T-helper 2 cell treated with Interferon-gamma antibody and Interleukin-4, amounts not matched to agents 5 μg/mL and 100 μg/mL, for 36 hours (primary cell): Measurements from ENCODE around the gene ZBTB5.
"Not testable (repeated sequence)": the region's sequence is repeated elsewhere in the genome, so short reads cannot be mapped to it uniquely, and the experiment has no call there.

ENCODE experiments used
- DNase-seq: peaks from one replicate; pipeline ENCODE4 v3.0.0; 2021; ENCODE audit warnings: low spot score
- H3K27ac Mint-ChIP-seq: one replicate; pipeline ENCODE4 v1.8.0; 2021; ENCODE audit warnings: mild to moderate bottlenecking, mixed read lengths
- H3K27me3 Mint-ChIP-seq: one replicate; pipeline ENCODE4 v1.8.0; 2021; ENCODE audit warnings: low read depth, mixed read lengths
- H3K36me3 Mint-ChIP-seq: one replicate; pipeline ENCODE4 v1.8.0; 2021; ENCODE audit warnings: low read depth, mixed read lengths
- H3K4me1 Mint-ChIP-seq: one replicate; pipeline ENCODE4 v1.8.0; 2021; ENCODE audit warnings: low read depth, mixed read lengths
- H3K4me3 Mint-ChIP-seq: one replicate; pipeline ENCODE4 v1.8.0; 2022; ENCODE audit warnings: mild to moderate bottlenecking, moderate library complexity, mixed read lengths
- H3K9me3 Mint-ChIP-seq: one replicate; pipeline ENCODE4 v1.8.0; 2021; ENCODE audit warnings: mixed read lengths

ZBTB5 gene

DNA sequence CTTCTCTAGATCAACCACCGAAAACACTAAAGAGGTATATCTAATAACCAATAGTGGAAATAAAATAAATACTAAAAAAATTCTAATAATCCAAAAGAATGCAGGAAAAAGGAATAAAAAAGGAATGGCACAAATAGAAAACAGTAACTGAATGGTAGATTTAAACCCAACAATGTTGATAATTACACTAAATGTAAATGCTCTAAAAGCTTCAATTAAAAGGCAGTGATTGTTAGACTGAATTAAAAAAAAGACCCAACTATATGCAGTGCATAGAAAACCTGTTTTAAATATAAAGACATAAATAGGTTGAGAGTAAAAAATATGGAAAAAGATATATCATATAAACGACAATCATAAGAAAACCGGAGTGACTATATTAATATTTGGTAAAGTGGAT is 9.2 kb upstream of the ZBTB5 start:
- no peaks in the 10 kb centered on the region for H3K36me3 Mint-ChIP-seq
- peaks cover 23% of the 10 kb centered on the region for H3K27me3 Mint-ChIP-seq
- H3K4me1 Mint-ChIP-seq = peaks cover 12% of the 10 kb centered on the region
- H3K27ac Mint-ChIP-seq = no peak overlapping the region
- no peak overlapping the region for H3K4me3 Mint-ChIP-seq
- no peak for DNase-seq
- H3K9me3 Mint-ChIP-seq = peaks cover 14% of the 10 kb centered on the region

DNA sequence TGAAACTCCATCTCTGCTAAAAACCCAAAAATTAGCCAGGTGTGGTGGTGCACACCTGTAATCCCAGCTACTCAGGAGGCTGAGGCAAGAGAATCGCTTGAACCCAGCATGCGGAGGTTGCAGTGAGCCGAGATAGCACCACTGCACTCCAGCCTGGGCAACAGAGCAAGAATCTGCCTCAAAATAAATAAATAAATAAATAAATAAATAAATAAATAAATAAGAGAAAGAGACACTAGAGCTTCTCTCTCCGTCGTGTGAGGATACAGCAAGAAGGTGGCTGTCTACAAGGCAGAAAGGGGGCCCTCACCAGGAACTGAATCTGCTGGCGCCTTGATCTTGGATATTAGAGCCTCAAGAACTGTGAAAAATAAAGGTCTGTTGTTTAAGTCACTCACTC is 8.7 kb upstream of the ZBTB5 start:
- Mint-ChIP-seq H3K27me3 (peaks cover 19% of the 10 kb centered on the region), H3K4me1 (peaks cover 12% of the 10 kb centered on the region), H3K9me3 (peaks cover 14% of the 10 kb centered on the region)
- not testable (repeated sequence) for H3K36me3 Mint-ChIP-seq, DNase-seq, H3K4me3 Mint-ChIP-seq, H3K27ac Mint-ChIP-seq

DNA sequence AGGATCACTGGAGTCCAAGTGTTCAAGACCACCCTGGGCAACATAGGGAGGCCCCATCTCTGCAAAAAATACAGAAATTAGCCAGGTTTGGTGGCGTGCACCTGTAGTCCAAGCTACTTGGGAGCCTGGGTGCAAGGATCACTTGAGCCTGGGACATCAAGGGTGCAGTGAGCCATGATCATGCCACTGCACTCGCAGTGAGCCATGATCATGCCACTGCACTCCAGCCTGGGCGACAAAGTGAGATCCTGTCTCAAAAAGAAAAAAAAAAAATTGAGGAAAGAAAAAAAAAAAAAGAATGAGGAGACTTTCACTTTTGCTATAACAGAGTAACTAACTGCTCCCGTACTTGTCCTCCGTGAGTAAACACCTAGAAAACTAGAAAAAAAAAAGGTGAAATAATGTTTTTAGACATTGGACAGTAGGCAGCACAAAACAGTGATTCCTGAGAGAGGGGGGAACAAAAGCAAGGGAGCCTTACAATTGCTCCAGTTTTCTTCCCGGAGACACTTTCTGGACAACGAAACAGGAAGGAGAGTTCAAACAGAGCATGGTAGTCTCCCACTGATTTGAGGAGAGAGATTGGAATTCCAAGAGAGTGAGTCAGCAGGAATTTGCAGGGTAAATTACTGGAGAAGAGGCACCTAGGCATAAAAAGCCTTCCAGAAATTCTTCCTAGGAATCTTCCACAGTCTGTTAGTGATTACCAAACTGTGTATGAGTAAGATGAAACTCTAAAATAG is 6.9 kb upstream of the ZBTB5 start:
- H3K4me1 Mint-ChIP-seq = peaks cover 11% of the 10 kb centered on the region
- H3K27ac Mint-ChIP-seq = peak overlapping the region; percentile 10
- no peak for DNase-seq
- peak overlapping the region; percentile 79 for H3K4me3 Mint-ChIP-seq
- peaks cover 5% of the 10 kb centered on the region for H3K27me3 Mint-ChIP-seq
- H3K9me3 Mint-ChIP-seq = peaks cover 14% of the 10 kb centered on the region
- H3K36me3 Mint-ChIP-seq = no peaks in the 10 kb centered on the region

DNA sequence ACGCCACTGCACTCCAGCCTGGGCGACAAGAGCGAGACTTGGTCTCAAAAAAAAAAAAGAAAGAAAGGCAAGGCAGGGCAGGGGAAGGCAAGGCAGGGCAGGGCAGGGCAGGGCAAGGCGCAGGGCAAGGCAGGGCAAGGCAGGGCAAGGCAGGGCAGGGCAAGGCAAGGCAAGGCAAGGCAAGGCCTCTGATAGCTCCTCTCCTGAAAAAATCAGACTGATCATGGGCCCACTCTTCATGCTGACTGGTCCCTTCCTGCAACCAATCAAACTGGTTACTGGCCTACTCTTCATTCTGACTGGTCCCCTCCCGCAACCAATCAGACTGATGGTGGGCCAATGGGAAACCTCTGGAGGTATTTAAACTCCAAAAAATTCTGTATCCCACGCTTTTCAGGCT is 3.4 kb upstream of the ZBTB5 start:
- no peaks in the 10 kb centered on the region for H3K27me3 Mint-ChIP-seq
- H3K36me3 Mint-ChIP-seq = peaks cover 5% of the 10 kb centered on the region
- H3K9me3 Mint-ChIP-seq = peaks cover 4% of the 10 kb centered on the region
- no peak overlapping the region for H3K27ac Mint-ChIP-seq
- no peak for DNase-seq
- no peak overlapping the region for H3K4me3 Mint-ChIP-seq
- peaks cover 26% of the 10 kb centered on the region for H3K4me1 Mint-ChIP-seq

DNA sequence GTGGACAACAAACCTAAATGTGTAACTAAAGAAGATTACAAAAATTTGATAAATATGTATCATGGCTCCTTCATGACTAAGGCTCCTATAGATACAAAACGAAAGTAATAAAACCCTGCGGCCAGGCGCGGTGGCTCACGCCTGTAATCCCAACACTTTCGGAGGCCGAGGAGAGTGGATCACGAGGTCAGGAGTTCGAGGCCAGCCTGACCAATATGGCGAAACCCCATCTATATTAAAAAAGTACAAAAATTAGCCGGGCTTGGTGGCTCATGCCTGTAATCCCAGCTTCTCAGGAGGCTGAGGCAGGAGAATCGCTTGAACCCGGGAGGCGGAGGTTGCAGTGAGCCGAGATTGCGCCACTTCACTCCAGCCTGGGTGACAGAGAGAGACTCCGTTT is 2.3 kb upstream of the ZBTB5 start:
- not testable (repeated sequence) for H3K4me3 Mint-ChIP-seq, H3K9me3 Mint-ChIP-seq, DNase-seq, H3K27me3 Mint-ChIP-seq, H3K27ac Mint-ChIP-seq
- Mint-ChIP-seq H3K36me3 (peaks cover 10% of the 10 kb centered on the region), H3K4me1 (peaks cover 32% of the 10 kb centered on the region)

DNA sequence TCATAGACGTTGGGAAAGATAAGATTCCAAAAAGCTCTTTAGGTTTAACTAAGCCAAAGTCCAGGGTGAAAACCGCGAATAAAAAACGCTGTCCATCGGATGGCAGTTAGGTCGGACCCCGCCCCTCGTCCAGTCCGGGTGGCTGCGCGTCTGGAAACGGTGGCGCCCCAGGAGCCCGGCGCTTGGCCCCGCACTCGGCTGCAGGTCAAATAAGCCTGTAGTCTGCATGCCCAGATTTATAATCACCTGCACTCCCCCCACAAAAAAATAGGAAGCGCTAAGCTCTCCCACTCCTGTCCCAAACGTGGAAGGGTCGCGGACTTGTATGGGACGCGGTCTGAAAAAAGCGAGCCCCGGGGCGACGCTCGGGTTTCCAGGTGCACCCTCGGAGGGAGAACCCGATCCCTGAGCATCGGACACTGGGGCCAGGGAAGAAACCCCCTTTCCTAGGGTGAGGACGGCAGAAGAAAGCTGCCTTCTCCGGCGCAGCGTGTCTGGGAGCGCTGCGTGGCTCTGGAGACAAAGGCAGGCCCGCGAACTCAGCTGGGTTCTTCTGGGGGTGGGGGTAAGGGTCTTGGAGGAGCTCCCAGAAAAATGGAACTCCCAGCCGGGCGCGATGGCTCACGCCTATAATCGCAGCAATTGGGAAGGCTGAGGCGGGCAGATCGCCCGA is 923 bp upstream of the ZBTB5 start:
- H3K27me3 Mint-ChIP-seq = no peaks in the 10 kb centered on the region
- DNase-seq = no peak
- H3K4me3 Mint-ChIP-seq = peak overlapping the region; percentile 96
- peak overlapping the region; percentile 98 for H3K27ac Mint-ChIP-seq
- peaks cover 14% of the 10 kb centered on the region for H3K36me3 Mint-ChIP-seq
- H3K9me3 Mint-ChIP-seq = no peaks in the 10 kb centered on the region
- peaks cover 26% of the 10 kb centered on the region for H3K4me1 Mint-ChIP-seq

DNA sequence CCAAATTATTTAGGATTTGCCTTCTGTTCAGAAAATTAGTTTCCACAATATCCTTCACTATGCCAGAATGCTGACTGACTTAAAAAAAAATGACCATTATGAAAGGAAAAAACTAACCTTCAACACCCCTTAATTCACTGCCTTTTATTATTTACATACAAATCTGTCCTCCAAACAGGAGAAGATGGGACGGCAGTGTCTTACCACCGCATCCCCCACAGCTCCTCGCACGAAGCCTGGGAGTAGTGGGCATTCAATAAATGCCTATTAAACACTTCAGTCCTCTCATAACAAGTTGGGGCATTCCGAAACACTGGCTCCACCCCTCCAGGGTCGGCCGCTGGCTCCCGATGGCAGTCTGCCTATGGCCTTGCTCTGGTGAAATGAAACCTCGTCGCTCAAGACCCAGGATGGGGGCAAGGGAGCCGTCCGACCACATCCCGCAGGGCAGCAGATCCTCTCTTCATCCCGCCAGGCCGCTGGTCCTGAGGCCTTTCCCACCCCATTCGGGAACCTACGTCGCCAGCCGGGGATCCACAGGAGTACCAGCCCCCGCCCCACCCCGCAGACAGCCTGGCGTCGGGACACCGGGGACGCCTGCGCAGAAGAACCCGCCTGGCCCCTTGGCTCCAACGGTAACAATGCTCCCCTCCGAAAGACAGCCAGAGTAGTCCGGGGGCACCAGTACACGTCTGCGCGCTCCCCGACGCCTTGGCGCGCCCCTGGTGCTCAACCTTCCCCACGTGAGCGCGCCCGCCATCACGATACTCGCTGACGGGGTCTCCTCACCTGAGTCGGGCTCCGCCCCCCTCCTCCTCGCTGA is 613 bp downstream of the ZBTB5 start:
- peak overlapping the region; percentile 96 for H3K4me3 Mint-ChIP-seq
- peak overlapping the region; percentile 98 for H3K27ac Mint-ChIP-seq
- DNase-seq = peak; percentile 71
- H3K4me1 Mint-ChIP-seq = peaks cover 26% of the 10 kb centered on the region
- H3K27me3 Mint-ChIP-seq = no peaks in the 10 kb centered on the region
- peaks cover 14% of the 10 kb centered on the region for H3K36me3 Mint-ChIP-seq
- H3K9me3 Mint-ChIP-seq = no peaks in the 10 kb centered on the region

DNA sequence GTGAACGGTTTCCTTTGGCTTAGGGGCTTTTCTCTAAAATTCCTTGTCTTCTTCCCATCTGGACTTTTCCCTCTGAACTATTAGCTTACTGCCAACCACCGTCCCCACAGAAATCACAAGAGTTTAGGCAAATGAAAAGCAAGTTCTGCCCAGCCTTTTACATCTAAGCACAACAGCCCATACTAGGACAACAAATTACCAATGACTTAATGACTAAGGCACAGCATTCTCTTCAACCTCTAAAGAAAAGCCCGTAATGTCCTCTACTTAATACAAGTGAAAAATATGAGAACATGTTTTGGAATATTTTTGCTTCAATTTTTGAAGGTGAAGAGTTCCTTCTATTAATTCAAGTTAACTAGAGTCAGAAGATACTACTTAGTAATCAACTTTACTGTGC is 1.2 kb downstream of the ZBTB5 start:
- Mint-ChIP-seq H3K4me3 (peak overlapping the region; percentile 96), H3K36me3 (peaks cover 14% of the 10 kb centered on the region), H3K9me3 (no peaks in the 10 kb centered on the region), H3K27me3 (no peaks in the 10 kb centered on the region), H3K4me1 (peaks cover 26% of the 10 kb centered on the region), H3K27ac (peak overlapping the region; percentile 98)
- DNase-seq = no peak

DNA sequence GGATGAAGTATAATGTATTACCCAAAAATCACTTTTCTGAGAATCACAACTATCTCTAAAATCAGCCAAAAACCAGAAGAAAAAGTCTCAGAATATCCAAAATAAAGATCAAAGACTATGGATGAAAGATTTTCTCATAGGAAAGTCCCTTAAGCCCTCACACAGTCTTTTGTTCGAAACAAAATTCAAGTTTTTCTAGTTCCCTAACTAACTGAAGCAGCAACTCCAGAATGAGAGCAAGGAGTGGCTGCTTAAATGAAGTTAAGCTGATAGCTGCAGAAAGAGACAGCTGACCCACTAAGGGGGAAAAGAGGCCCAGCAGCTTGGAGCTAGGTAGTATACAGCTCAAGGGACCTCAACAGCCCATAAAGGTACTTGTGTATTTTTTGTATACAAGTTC is 8.4 kb downstream of the ZBTB5 start:
- no peaks in the 10 kb centered on the region for H3K9me3 Mint-ChIP-seq
- H3K4me1 Mint-ChIP-seq = peaks cover 9% of the 10 kb centered on the region
- no peak overlapping the region for H3K4me3 Mint-ChIP-seq
- no peaks in the 10 kb centered on the region for H3K27me3 Mint-ChIP-seq
- DNase-seq = no peak
- H3K36me3 Mint-ChIP-seq = no peaks in the 10 kb centered on the region
- no peak overlapping the region for H3K27ac Mint-ChIP-seq

DNA sequence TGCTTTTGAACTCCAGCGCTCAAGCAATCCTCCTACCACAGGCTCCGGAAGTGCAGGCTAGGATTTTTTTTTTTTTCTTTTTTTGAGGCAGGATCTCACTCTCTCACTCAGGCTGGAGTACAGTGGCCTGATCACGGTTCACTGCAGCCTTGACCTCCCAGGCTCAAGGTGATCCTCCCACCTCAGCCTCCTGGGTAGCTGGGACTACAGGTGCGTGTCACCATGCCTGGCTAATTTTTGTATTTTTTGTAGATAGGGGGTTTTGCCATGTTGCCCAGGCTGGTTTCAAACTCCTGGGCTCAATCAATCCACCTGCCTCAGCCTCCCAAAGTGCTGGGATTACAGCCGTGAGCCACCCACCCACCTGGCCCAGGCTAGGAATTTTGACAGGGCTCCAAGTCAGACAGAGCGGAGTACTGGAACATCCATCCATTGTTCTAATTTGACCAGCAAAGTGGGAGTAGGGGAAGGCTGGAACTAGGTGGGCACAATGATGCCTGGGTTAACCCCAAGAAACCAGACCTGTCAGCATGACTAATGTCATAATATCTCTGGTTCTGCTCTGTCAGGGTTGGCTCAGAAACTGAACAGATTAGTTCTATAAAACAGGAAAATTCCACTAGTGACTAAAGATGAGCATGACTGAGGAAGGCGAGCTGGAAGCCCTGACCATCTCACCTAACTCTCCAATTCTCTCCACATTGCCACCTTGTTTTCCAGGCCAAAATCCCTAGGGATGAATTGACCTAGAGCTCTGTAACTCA is 9.2 kb downstream of the ZBTB5 start:
- Mint-ChIP-seq H3K27me3 (no peaks in the 10 kb centered on the region), H3K4me1 (peaks cover 9% of the 10 kb centered on the region), H3K9me3 (no peaks in the 10 kb centered on the region), H3K4me3 (no peak overlapping the region), H3K27ac (no peak overlapping the region), H3K36me3 (no peaks in the 10 kb centered on the region)
- DNase-seq = no peak

DNA sequence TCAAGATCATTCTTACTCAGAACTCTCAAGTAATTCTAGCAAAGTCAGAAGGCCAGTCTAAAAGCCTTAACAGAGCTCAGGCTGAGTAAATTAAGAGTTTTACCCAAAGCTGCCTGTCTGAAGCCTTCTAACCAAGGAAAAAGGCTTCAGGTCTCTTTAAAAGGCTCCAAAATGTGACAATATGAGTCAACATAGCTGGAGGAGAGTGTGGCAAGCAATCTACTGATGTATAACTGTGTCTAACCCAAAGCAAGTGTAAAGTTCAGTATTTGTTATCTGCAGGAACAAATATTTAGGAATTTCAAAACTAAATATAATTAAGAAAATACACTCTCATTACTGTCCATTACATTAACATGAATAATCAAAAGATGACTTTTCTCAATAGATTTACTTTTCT is 11.0 kb downstream of the ZBTB5 start:
- H3K4me3 Mint-ChIP-seq = no peak overlapping the region
- H3K27ac Mint-ChIP-seq = no peak overlapping the region
- H3K27me3 Mint-ChIP-seq = no peaks in the 10 kb centered on the region
- no peaks in the 10 kb centered on the region for H3K9me3 Mint-ChIP-seq
- peaks cover 9% of the 10 kb centered on the region for H3K36me3 Mint-ChIP-seq
- DNase-seq = no peak
- peaks cover 9% of the 10 kb centered on the region for H3K4me1 Mint-ChIP-seq

DNA sequence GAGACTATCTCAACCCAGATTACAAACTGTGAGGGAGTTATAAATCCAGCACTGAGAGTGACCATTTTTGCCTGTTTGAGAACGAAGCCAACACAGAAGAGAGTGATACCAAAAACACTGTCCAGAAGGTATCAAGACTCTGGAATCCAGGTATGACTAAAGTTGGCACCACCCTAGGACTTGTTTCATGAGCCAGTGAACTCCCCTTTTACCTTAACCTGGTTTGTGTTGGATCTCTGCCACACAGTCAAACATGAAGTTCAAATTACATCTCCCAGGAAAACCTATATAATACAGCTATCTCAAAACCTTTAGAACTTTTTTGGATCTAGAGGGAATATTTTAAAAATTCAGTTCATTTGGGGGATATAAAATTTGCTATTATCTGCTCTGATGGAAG is 11.4 kb downstream of the ZBTB5 start:
- Mint-ChIP-seq H3K27ac (no peak overlapping the region), H3K4me1 (peaks cover 9% of the 10 kb centered on the region), H3K27me3 (no peaks in the 10 kb centered on the region), H3K4me3 (no peak overlapping the region), H3K9me3 (no peaks in the 10 kb centered on the region), H3K36me3 (peaks cover 9% of the 10 kb centered on the region)
- DNase-seq = no peak

DNA sequence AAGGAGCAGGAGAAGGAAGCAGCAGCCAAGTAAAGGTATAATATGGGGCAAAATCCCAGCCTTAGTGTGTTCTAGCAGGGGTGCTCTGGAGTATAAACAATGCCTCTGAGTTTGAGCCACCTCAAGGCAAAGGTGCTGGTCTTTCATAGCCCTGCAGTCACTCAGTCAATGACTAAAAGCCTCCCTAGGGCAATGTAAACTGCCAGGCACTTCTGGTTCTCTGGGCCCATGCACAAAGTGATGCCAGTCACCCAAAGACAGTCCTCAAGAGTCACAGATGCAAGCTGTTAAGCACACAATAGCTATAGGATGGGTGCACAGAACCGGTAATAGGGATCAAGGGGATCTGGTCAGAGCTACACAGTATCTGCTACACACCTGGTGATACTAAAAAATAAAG is 12.6 kb downstream of the ZBTB5 start:
- H3K4me3 Mint-ChIP-seq = no peak overlapping the region

More for the DNA sequence above, 12.6 kb downstream of the ZBTB5 start:
- peaks cover 7% of the 10 kb centered on the region for H3K4me1 Mint-ChIP-seq
- H3K27ac Mint-ChIP-seq = no peak overlapping the region
- H3K36me3 Mint-ChIP-seq = peaks cover 14% of the 10 kb centered on the region
- DNase-seq = no peak
- H3K27me3 Mint-ChIP-seq = no peaks in the 10 kb centered on the region
- H3K9me3 Mint-ChIP-seq = no peaks in the 10 kb centered on the region
